ENCODE data around the gene LMBR1.

GRCh38 chr7:156657681-156658080 lies 235.3 kb downstream of the LMBR1 start:
- no peak for TF ChIP-seq SUZ12 (IDR thresholded peaks at IDR 0.05; ENCODE audit: extremely low read depth, insufficient read depth, insufficient read length)
- no peak for TF ChIP-seq ZNF274 (IDR thresholded peaks at IDR 0.05; ENCODE audit: low read depth, low read length)

Data from NT2/D1 (cell line).